Liver (tissue), 9 donors: ENCODE results near the gene CEP128. TPM values are rescaled to one million over a fixed set of nuclear protein-coding genes. Genes with fewer than 3 reads are reported as not detected.

ENCODE experiments used
- DNase-seq: peaks from one replicate; pipeline ENCODE4 v3.0.0-alpha.2; 2017; ENCODE audit warnings: low spot score
- H3K27ac ChIP-seq, 2 donors: one replicate each; pipeline ENCODE4 v1.7.0; 2013; ENCODE audit warnings: inconsistent platforms in 2 of 2, low read length in 2 of 2, control low read depth in 1 of 2, low read depth in 1 of 2, mild to moderate bottlenecking in 1 of 2
- H3K27me3 ChIP-seq, 4 donors: one replicate each; pipeline versions ENCODE4 v1.6.1 to v1.7.0; 2013; ENCODE audit warnings: low read length in 3 of 4, inconsistent platforms in 1 of 4, mild to moderate bottlenecking in 1 of 4, moderate library complexity in 1 of 4; ENCODE audit not compliant: control insufficient read depth in 4 of 4, insufficient read depth in 4 of 4
- H3K36me3 ChIP-seq, 4 donors: one replicate each; pipeline versions ENCODE4 v1.6.1 to v1.7.0; 2013; ENCODE audit warnings: low read length in 3 of 4, mild to moderate bottlenecking in 3 of 4, low read depth in 1 of 4, moderate library complexity in 1 of 4; ENCODE audit not compliant: control insufficient read depth in 4 of 4, insufficient read depth in 3 of 4
- H3K4me1 ChIP-seq, 4 donors: one replicate each; pipeline versions ENCODE4 v1.6.1 to v1.7.0; 2013; ENCODE audit warnings: low read length in 3 of 4, mild to moderate bottlenecking in 3 of 4, moderate library complexity in 1 of 4; ENCODE audit not compliant: control insufficient read depth in 4 of 4, insufficient read depth in 4 of 4
- H3K4me3 ChIP-seq, 3 donors: one replicate each; pipeline versions ENCODE4 v1.6.1 to v1.7.0; 2013; ENCODE audit warnings: low read length in 3 of 3, control low read depth in 1 of 3, low read depth in 1 of 3, mild to moderate bottlenecking in 1 of 3
- H3K9ac ChIP-seq, 2 donors: one replicate each; pipeline ENCODE4 v1.7.0; 2013; ENCODE audit warnings: low read length in 2 of 2, mild to moderate bottlenecking in 2 of 2, moderate library complexity in 2 of 2, control low read depth in 1 of 2, low read depth in 1 of 2
- H3K9me3 ChIP-seq, 4 donors: one replicate each; pipeline versions ENCODE4 v1.6.1 to v1.7.0; 2013; ENCODE audit warnings: low read length in 3 of 4; ENCODE audit not compliant: control insufficient read depth in 4 of 4
- EGR1 ChIP-seq, 2 donors: IDR thresholded peaks; 2 replicates each; pipeline ENCODE4 v1.6.1; 2016 to 2018; ENCODE audit warnings: antibody characterized with exemption in 2 of 2, low read depth in 2 of 2
- FOXA1 ChIP-seq: IDR thresholded peaks from 2 replicates; pipeline ENCODE4 v1.6.1; 2016; ENCODE audit warnings: antibody characterized with exemption
- FOXA2 ChIP-seq: IDR thresholded peaks from 2 replicates; pipeline ENCODE4 v1.6.1; 2016; ENCODE audit warnings: antibody characterized with exemption
- GABPA ChIP-seq, 2 donors: IDR thresholded peaks in 1 of 2; conservative IDR thresholded peaks in 1 of 2; 2 replicates each; pipeline ENCODE4 v1.6.1; 2016; ENCODE audit warnings: antibody characterized with exemption in 2 of 2, mild to moderate bottlenecking in 1 of 2, moderate library complexity in 1 of 2
- HNF4A ChIP-seq, 2 donors: conservative IDR thresholded peaks; 2 replicates each; pipeline ENCODE4 v1.6.1; 2016; ENCODE audit warnings: antibody characterized with exemption in 2 of 2, mild to moderate bottlenecking in 2 of 2
- HNF4G ChIP-seq: IDR thresholded peaks from 2 replicates; pipeline ENCODE4 v1.6.1; 2016; ENCODE audit warnings: antibody characterized with exemption
- JUND ChIP-seq, 2 donors: IDR thresholded peaks; 2 replicates each; pipeline ENCODE4 v1.6.1; 2016; ENCODE audit warnings: antibody characterized with exemption in 2 of 2
- RAD21 ChIP-seq, 2 donors: IDR thresholded peaks; 2 replicates each; pipeline ENCODE4 v1.6.1; 2016; ENCODE audit warnings: antibody characterized with exemption in 2 of 2, mild to moderate bottlenecking in 2 of 2
- RXRA ChIP-seq, 2 donors: IDR thresholded peaks; 2 replicates each; pipeline ENCODE4 v1.6.1; 2017 to 2018; ENCODE audit warnings: antibody characterized with exemption in 2 of 2, mild to moderate bottlenecking in 1 of 2
- SP1 ChIP-seq: IDR thresholded peaks from 2 replicates; pipeline ENCODE4 v1.6.1; 2018; ENCODE audit warnings: antibody characterized with exemption, mild to moderate bottlenecking
- YY1 ChIP-seq: IDR thresholded peaks from 2 replicates; pipeline ENCODE4 v1.6.1; 2016; ENCODE audit warnings: antibody characterized with exemption, mild to moderate bottlenecking
- WGBS: extraction: QIAGEN DNeasy Blood & Tissue Kit; methylation state at CpG from one replicate; pipeline ENCODE4 v1.1.7; 2013; 5-methylcytosine and 5-hydroxymethylcytosine counted together
- polyA plus RNA-seq, 2 donors: library from polyadenylated mRNA; stranded (reverse) in 1 of 2; unstranded in 1 of 2; fragments of 200-250 nt in 1 of 2; fragments of >200 nt in 1 of 2; fragmentation: Nextera tagmentation in 1 of 2; extraction: Ambion mirVana in 1 of 2; gene quantifications; one replicate each; pipeline versions ENCODE4 v1.2.1 to v1.2.3, GENCODE V29; 2013 to 2015
- total RNA-seq, 2 donors: library from RNA; depleted of rRNA; stranded (reverse); fragments of >200 nt; gene quantifications; one replicate each; pipeline ENCODE4 v1.2.3, GENCODE V29; 2014
- TF ChIP-seq, protein P1 (sequence below): IDR thresholded peaks from 2 replicates; pipeline ENCODE4 v1.6.1; 2016; ENCODE audit warnings: antibody characterized with exemption, mild to moderate bottlenecking
- TF ChIP-seq, protein P2 (sequence below): fragments of 150-350 bp; IDR thresholded peaks from 2 replicates; pipeline ENCODE4 v1.5.1; 2017; ENCODE audit warnings: improper control_type of control experiment, low read depth, low read length; ENCODE audit not compliant: missing input control
- TF ChIP-seq, protein P3 (sequence below): IDR thresholded peaks from 2 replicates; pipeline ENCODE4 v1.6.1; 2016; ENCODE audit warnings: antibody characterized with exemption
- TF ChIP-seq, protein P4 (sequence below): IDR thresholded peaks from 2 replicates; pipeline ENCODE4 v1.6.1; 2016; ENCODE audit warnings: antibody characterized with exemption
- donor health status: healthy.
- donor health status: healthy.
- donor health status: healthy.
- donor health status: healthy.
- donor health status: healthy.

CEP128 gene
- total and polyA plus RNA-seq, 4 donors, result 0.27 to 3.8 (median 1.4) TPM

DNA sequence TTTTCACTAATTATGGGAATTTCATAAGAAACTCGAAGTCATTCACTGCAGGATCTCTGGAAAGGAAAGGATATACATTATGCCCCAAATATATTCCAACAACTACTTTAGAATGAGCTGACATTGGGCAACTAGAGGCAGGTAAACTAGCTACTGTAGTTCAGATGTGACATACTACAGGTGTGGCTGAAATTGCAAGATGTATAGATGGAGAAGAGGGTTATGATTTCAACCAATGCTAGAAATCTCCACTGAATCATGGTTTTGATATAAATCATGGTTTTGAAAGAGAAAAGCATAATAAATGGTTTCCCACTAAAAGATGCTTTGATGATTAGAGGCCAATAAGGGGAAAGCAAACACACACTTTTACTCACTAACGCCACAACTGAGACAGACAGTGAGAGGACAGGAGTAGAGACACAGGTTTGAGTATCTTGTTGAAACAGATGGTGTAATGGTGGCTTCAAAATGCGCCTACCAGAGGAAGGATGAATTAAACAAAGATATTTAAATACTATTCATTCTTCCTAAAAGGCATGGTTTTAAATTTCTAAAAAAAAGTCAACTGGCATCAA is 434.2 kb downstream of the CEP128 start:
- TF ChIP-seq JUND (IDR thresholded peaks at IDR 0.05) (no peak), YY1 (no peak), HNF4G (no peak)
- TF ChIP-seq, protein P1, sequence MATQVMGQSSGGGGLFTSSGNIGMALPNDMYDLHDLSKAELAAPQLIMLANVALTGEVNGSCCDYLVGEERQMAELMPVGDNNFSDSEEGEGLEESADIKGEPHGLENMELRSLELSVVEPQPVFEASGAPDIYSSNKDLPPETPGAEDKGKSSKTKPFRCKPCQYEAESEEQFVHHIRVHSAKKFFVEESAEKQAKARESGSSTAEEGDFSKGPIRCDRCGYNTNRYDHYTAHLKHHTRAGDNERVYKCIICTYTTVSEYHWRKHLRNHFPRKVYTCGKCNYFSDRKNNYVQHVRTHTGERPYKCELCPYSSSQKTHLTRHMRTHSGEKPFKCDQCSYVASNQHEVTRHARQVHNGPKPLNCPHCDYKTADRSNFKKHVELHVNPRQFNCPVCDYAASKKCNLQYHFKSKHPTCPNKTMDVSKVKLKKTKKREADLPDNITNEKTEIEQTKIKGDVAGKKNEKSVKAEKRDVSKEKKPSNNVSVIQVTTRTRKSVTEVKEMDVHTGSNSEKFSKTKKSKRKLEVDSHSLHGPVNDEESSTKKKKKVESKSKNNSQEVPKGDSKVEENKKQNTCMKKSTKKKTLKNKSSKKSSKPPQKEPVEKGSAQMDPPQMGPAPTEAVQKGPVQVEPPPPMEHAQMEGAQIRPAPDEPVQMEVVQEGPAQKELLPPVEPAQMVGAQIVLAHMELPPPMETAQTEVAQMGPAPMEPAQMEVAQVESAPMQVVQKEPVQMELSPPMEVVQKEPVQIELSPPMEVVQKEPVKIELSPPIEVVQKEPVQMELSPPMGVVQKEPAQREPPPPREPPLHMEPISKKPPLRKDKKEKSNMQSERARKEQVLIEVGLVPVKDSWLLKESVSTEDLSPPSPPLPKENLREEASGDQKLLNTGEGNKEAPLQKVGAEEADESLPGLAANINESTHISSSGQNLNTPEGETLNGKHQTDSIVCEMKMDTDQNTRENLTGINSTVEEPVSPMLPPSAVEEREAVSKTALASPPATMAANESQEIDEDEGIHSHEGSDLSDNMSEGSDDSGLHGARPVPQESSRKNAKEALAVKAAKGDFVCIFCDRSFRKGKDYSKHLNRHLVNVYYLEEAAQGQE, result no peak
- TF ChIP-seq, protein P2, sequence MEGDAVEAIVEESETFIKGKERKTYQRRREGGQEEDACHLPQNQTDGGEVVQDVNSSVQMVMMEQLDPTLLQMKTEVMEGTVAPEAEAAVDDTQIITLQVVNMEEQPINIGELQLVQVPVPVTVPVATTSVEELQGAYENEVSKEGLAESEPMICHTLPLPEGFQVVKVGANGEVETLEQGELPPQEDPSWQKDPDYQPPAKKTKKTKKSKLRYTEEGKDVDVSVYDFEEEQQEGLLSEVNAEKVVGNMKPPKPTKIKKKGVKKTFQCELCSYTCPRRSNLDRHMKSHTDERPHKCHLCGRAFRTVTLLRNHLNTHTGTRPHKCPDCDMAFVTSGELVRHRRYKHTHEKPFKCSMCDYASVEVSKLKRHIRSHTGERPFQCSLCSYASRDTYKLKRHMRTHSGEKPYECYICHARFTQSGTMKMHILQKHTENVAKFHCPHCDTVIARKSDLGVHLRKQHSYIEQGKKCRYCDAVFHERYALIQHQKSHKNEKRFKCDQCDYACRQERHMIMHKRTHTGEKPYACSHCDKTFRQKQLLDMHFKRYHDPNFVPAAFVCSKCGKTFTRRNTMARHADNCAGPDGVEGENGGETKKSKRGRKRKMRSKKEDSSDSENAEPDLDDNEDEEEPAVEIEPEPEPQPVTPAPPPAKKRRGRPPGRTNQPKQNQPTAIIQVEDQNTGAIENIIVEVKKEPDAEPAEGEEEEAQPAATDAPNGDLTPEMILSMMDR, result no peak
- no peak for DNase-seq
- no peak overlapping the region for H3K27ac ChIP-seq
- H3K36me3 ChIP-seq, result no peaks in the 10 kb centered on the region
- H3K27me3 ChIP-seq, result no peaks in the 10 kb centered on the region
- H3K4me1 ChIP-seq, result no peaks in the 10 kb centered on the region
- H3K9ac ChIP-seq, result no peak overlapping the region
- H3K9me3 ChIP-seq, result no peaks in the 10 kb centered on the region
- no peak overlapping the region for H3K4me3 ChIP-seq
- WGBS, result 90% methylated on average over 3 of the region's 3 CpGs

DNA sequence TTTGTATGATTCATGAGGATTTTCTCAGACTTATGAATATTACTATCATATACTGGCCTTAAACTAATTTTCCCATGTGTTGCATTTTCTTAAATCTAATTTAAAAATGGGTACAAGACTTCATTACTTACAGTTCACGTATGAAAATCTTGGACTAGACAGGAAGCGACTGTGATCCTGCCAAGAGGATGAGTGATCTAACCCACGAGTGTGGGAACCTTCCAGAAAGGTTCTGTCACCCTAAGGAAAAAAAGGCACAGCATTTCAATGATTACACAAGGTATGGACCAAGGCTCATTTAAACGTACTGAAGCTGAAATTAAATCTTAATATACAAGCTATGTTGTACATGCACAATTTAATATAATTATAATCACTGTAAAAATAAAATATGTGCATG is 436.8 kb downstream of the CEP128 start:
- Histone ChIP-seq H3K9me3 (no peaks in the 10 kb centered on the region), H3K9ac (no peak overlapping the region), H3K27ac (no peak overlapping the region), H3K36me3 (no peaks in the 10 kb centered on the region), H3K4me3 (no peak overlapping the region), H3K4me1 (no peaks in the 10 kb centered on the region), H3K27me3 (no peaks in the 10 kb centered on the region)
- WGBS, result 88% methylated on average over 4 of the region's 4 CpGs
- TF ChIP-seq EGR1 (IDR thresholded peaks at IDR 0.05; ENCODE audit: low read depth in 2 of 2) (no peak), JUND (IDR thresholded peaks at IDR 0.05) (no peak), RAD21 (IDR thresholded peaks at IDR 0.05) (no peak)
- TF ChIP-seq, protein P3, sequence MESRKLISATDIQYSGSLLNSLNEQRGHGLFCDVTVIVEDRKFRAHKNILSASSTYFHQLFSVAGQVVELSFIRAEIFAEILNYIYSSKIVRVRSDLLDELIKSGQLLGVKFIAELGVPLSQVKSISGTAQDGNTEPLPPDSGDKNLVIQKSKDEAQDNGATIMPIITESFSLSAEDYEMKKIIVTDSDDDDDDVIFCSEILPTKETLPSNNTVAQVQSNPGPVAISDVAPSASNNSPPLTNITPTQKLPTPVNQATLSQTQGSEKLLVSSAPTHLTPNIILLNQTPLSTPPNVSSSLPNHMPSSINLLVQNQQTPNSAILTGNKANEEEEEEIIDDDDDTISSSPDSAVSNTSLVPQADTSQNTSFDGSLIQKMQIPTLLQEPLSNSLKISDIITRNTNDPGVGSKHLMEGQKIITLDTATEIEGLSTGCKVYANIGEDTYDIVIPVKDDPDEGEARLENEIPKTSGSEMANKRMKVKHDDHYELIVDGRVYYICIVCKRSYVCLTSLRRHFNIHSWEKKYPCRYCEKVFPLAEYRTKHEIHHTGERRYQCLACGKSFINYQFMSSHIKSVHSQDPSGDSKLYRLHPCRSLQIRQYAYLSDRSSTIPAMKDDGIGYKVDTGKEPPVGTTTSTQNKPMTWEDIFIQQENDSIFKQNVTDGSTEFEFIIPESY, result no peak
- DNase-seq, result no peak

DNA sequence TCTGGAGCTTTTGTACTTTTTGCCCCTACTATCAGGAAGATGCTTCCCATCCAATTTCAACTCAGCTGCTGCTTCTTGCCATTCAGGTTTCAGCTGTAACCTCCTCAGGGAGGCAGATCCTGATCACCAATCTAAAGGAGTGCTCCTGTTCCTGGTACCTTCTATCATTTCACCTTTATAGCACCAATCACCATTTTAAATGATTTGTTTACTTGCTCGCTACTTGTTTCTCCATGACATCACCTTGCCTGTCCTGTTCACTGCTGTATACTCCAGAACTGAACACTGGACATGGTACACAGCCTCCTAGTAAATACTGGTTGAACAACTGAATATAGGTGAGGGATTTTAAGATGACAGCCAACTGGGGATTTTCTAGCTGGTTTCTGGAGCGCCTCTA is 443.0 kb downstream of the CEP128 start:
- Histone ChIP-seq H3K27ac (no peak overlapping the region), H3K4me3 (no peak overlapping the region), H3K9me3 (no peaks in the 10 kb centered on the region), H3K9ac (no peak overlapping the region), H3K4me1 (no peaks in the 10 kb centered on the region), H3K27me3 (no peaks in the 10 kb centered on the region), H3K36me3 (no peaks in the 10 kb centered on the region)
- 92% methylated on average over 2 of the region's 2 CpGs for WGBS
- DNase-seq, result no peak
- no peak for TF ChIP-seq SP1
- TF ChIP-seq, protein P2, result no peak
- no peak for TF ChIP-seq GABPA (IDR thresholded peaks at IDR 0.05 in 1 of 2, conservative IDR thresholded peaks at IDR 0.05 in 1 of 2)
- TF ChIP-seq JUND (IDR thresholded peaks at IDR 0.05), result no peak
- no peak for TF ChIP-seq RXRA (IDR thresholded peaks at IDR 0.05)
- TF ChIP-seq, protein P3, result no peak
- TF ChIP-seq, protein P4, sequence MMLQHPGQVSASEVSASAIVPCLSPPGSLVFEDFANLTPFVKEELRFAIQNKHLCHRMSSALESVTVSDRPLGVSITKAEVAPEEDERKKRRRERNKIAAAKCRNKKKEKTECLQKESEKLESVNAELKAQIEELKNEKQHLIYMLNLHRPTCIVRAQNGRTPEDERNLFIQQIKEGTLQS, result no peak
- TF ChIP-seq YY1, result no peak
- TF ChIP-seq FOXA2, result no peak
- TF ChIP-seq FOXA1, result no peak
- no peak for TF ChIP-seq HNF4A (conservative IDR thresholded peaks at IDR 0.05)
- no peak for TF ChIP-seq RAD21 (IDR thresholded peaks at IDR 0.05)
